Measurements from ENCODE around the gene SCN1A. TPM values are rescaled to one million over a fixed set of nuclear protein-coding genes. Genes with fewer than 3 reads are reported as not detected.

Gene SCN1A
- total and polyA plus RNA-seq, 2 of the 8 experiments (the other 6 are each of a cell fraction or from before 2014, with no cell fraction given), result 0.18 to 1.9 TPM

- Histone ChIP-seq H4K91ac (replicated peaks; ENCODE audit: insufficient read length, low read length) (no peak overlapping the region), H4K20me1 (replicated peaks in 1 of 2; ENCODE audit: control insufficient read depth in 1 of 2, insufficient read depth in 2 of 2, low read length in 2 of 2) (no peaks in the 10 kb centered on the region), H3K27me3 (replicated peaks in 1 of 4; ENCODE audit: control insufficient read depth in 3 of 4, extremely low read depth in 1 of 4, insufficient read depth in 3 of 4, low read length in 3 of 4) (no peaks in the 10 kb centered on the region), H3K9ac (replicated peaks in 1 of 4; ENCODE audit: extremely low read depth in 1 of 4, low read depth in 3 of 4, low read length in 3 of 4) (no peak overlapping the region), H4K8ac (ENCODE audit: extremely low read depth, insufficient read depth, low read length) (no peak overlapping the region), H3K4ac (replicated peaks; ENCODE audit: insufficient read length, low read depth, low read length) (no peak overlapping the region), H3K4me2 (ENCODE audit: insufficient read depth in 1 of 2, low read depth in 2 of 2, low read length in 2 of 2) (no peak overlapping the region), H2AK5ac (ENCODE audit: low read depth, low read length) (no peak overlapping the region), H3K4me3 (ENCODE audit: extremely low read depth in 1 of 4, insufficient read depth in 2 of 4, low read depth in 3 of 4, low read length in 4 of 4) (no peak overlapping the region), H2BK5ac (ENCODE audit: low read depth, low read length) (no peak overlapping the region), H3K9me3 (ENCODE audit: insufficient read depth in 2 of 2, low read depth in 1 of 2, low read length in 1 of 2) (no peaks in the 10 kb centered on the region), H3K23ac (ENCODE audit: insufficient read length) (no peak overlapping the region), H3K18ac (ENCODE audit: extremely low read depth, low read length) (no peak overlapping the region), H2BK20ac (ENCODE audit: low read length) (no peak overlapping the region), H3K56ac (replicated peaks; ENCODE audit: insufficient read length, low read depth, low read length) (no peak overlapping the region), H2BK15ac (ENCODE audit: low read length) (no peak overlapping the region), H3K23me2 (ENCODE audit: low read depth, low read length) (no peaks in the 10 kb centered on the region), H3K36me3 (ENCODE audit: control insufficient read depth in 2 of 4, insufficient read depth in 4 of 4, low read length in 3 of 4) (no peaks in the 10 kb centered on the region), H3K4me1 (replicated peaks in 1 of 4; ENCODE audit: control insufficient read depth in 3 of 4, insufficient read depth in 4 of 4, low read length in 3 of 4) (no peaks in the 10 kb centered on the region), H2BK120ac (replicated peaks; ENCODE audit: low read depth, low read length) (no peak overlapping the region), H2AFZ (ENCODE audit: low read length) (no peak overlapping the region), H3K14ac (ENCODE audit: insufficient read length) (no peak overlapping the region), H4K5ac (ENCODE audit: insufficient read length, low read depth, low read length) (no peak overlapping the region), H3K27ac (ENCODE audit: low read depth, low read length) (no peak overlapping the region), H3K79me1 (ENCODE audit: low read depth, low read length) (no peaks in the 10 kb centered on the region), H3K79me2 (ENCODE audit: control insufficient read depth in 1 of 2, insufficient read depth in 2 of 2, low read length in 2 of 2) (no peaks in the 10 kb centered on the region), H2BK12ac (ENCODE audit: low read depth, low read length) (no peak overlapping the region)
- TF ChIP-seq EZH2 (IDR thresholded peaks at IDR 0.05; ENCODE audit: low read depth, low read length, severe bottlenecking), result no peak
- no peak for TF ChIP-seq ASH2L (IDR thresholded peaks at IDR 0.05; ENCODE audit: low read length)
- no peak for TF ChIP-seq HDAC6 (IDR thresholded peaks at IDR 0.05; ENCODE audit: low read depth, low read length)
- TF ChIP-seq RFX5 (IDR thresholded peaks at IDR 0.05; ENCODE audit: borderline replicate concordance, low read depth, low read length), result no peak
- no peak for DNase-seq (ENCODE audit: low read depth in 1 of 2, low spot score in 2 of 2)
- ChIA-PET POLR2A (ENCODE audit: partially characterized antibody) (no interaction called here), CTCF (ENCODE audit: partially characterized antibody) (interaction anchor here (1.4 to 1.5 kb wide), 2 partner anchors 25 kb away, joined by 4 to 6 read pairs; no protein-coding TSS in a partner anchor)
- no peak for FAIRE-seq
Observed at GRCh38 chr2:166081852-166082251, 46.0 kb downstream of the SCN1A start.
